Panc1 (cell line): ENCODE results near the gene KCNQ1OT1.

ENCODE experiments used
- CTCF ChIP-seq: fragments of 450-650 bp; IDR thresholded peaks from 2 replicates; pipeline ENCODE4 v1.5.1; 2017; ENCODE audit warnings: mild to moderate bottlenecking
- POLR2AphosphoS5 ChIP-seq: IDR thresholded peaks from 2 replicates; pipeline ENCODE4 v1.6.1; 2012; ENCODE audit warnings: mild to moderate bottlenecking, low read depth, low read length, moderate library complexity
- REST ChIP-seq, 2 experiments: IDR thresholded peaks; 2 replicates each; pipeline ENCODE4 v1.6.1; 2011 to 2012; ENCODE audit warnings: low read depth in 2 of 2, control low read depth in 1 of 2, low read length in 1 of 2, mild to moderate bottlenecking in 1 of 2, moderate library complexity in 1 of 2; ENCODE audit not compliant: insufficient read depth in 1 of 2

GRCh38 chr11:2744166-2744565 lies 44.4 kb upstream of the KCNQ1OT1 start:
- no peak for TF ChIP-seq POLR2AphosphoS5
- no peak for TF ChIP-seq CTCF
- TF ChIP-seq REST (IDR thresholded peaks at IDR 0.05; ENCODE audit: insufficient read depth in 1 of 2, low read depth in 2 of 2, low read length in 1 of 2) = no peak
